NCI-H82 treated with DMSO at 0.1 percent for 48 hours (cell line): ENCODE results near the gene ZNF816.
"Not testable (repeated sequence)": the region's sequence is repeated elsewhere in the genome, so short reads cannot be mapped to it uniquely, and the experiment has no call there.

ENCODE experiments used
- DNase-seq: peaks from one replicate; lab custom pipeline; 2025; ENCODE audit not compliant: unreplicated experiment; lab: John Stamatoyannopoulos, UW

The ZNF816 gene

GRCh38 chr19:52961981-52962380 is 700 bp downstream of the ZNF816 start:
- no peak for DNase-seq

GRCh38 chr19:52959613-52960295 is 2.9 kb downstream of the ZNF816 start:
- no peak for DNase-seq

- DNase-seq: no peak
Measured at GRCh38 chr19:52957591-52957990, 5.1 kb downstream of the ZNF816 start.

- DNase-seq: no peak
Measured at GRCh38 chr19:52956917-52957316, 5.8 kb downstream of the ZNF816 start.

- DNase-seq: no peak
Measured at GRCh38 chr19:52949422-52949821, 13.3 kb downstream of the ZNF816 start.

- no peak for DNase-seq
Measured at GRCh38 chr19:52948025-52948770, 14.5 kb downstream of the ZNF816 start.

- DNase-seq: no peak
Measured at GRCh38 chr19:52946322-52947310, 16.1 kb downstream of the ZNF816 start.

GRCh38 chr19:52945652-52946321 is 16.9 kb downstream of the ZNF816 start:
- DNase-seq: no peak

- peak; percentile 21 for DNase-seq
Measured at GRCh38 chr19:52944703-52945493, 17.8 kb downstream of the ZNF816 start.

GRCh38 chr19:52943884-52944643 is 18.6 kb downstream of the ZNF816 start:
- peak; percentile 6 for DNase-seq

- DNase-seq: no peak
Measured at GRCh38 chr19:52943134-52943883, 19.4 kb downstream of the ZNF816 start.

- DNase-seq: peak; percentile 57
Measured at GRCh38 chr19:52942386-52943133, 20.1 kb downstream of the ZNF816 start.

- DNase-seq: no peak
Measured at GRCh38 chr19:52941941-52942385, 20.7 kb downstream of the ZNF816 start.

GRCh38 chr19:52941523-52941922 is 21.2 kb downstream of the ZNF816 start:
- DNase-seq: not testable (repeated sequence)

GRCh38 chr19:52940905-52941304 is 21.8 kb downstream of the ZNF816 start:
- DNase-seq: not testable (repeated sequence)

- no peak for DNase-seq
Measured at GRCh38 chr19:52938761-52939160, 23.9 kb downstream of the ZNF816 start.

GRCh38 chr19:52936954-52937325 is 25.7 kb downstream of the ZNF816 start:
- no peak for DNase-seq
